Left kidney (tissue), 2 donors: ENCODE results near the gene MYCBPAP. TPM values are rescaled to one million over a fixed set of nuclear protein-coding genes. Genes with fewer than 3 reads are reported as not detected.

ENCODE experiments used
- DNase-seq: peaks from one replicate; pipeline ENCODE4 v3.0.0-alpha.2; 2013
- polyA plus RNA-seq: library from polyadenylated mRNA; unstranded; fragments of 120-200 nt; gene quantifications from one replicate; pipeline ENCODE4 v1.2.1, GENCODE V29; 2013; ENCODE audit not compliant: insufficient read length

MYCBPAP gene
- polyA plus RNA-seq, 1 donor: 3.0 TPM

DNA sequence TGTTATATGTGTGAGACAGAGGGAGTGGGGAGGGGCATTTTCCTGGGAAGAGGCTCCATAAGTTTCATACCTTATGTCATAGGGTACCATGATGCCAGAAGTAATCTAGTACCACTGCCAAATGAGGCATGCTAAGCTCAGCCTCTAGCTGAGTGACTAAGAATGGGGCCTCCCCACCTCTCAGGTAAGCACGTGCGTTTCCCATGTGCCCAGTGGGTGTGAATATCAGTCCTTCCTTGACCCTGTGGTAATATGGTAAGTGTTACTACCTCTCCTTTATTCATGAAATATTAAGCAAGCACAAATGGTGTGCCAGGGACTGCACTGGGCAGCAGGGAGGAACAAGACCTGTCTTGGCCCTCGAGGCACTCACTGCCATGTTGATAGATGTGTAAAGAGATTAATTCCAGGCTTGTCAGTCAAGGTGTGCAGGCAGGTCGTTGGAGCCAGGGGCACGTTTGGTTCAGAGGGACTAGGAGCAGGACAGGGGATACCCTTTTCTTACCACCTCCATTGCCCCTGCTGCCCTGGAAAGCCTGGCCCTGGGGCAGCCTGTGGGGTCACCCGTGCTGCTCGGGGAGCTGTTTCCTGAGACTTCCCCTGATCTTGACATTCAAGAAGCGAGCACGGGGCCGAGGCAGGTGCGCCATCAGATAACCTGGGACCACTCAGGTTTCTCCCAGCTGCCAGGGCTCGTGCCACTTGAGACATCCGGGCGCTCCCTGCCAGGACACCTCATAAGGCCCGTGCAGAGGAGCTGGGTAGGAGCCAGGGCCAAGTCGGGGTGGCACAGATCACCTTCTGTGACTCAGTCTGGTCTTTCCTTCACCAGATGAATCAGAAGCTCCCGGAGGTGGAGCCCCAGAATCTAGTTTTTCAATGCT lies 20.8 kb upstream of the MYCBPAP start:
- no peak for DNase-seq

DNA sequence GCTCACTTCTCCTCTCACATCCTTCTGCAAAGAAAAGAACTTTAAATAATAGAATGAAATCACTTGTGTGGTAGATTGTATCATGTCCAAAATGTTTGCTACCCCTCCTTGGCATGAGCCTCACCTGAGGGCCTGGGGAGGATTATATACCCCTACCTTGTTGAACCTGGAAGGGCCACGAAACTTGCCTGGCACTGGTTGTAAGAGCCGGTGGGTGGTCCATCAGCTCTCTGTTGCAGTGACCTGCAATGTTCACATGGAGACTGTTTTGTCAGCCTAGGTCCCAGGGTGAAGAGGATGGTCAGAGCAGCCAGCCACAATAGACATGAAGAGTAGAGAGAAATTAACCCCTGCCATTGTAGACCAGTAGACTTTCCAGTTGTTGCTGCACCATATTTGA lies 19.4 kb upstream of the MYCBPAP start:
- no peak for DNase-seq

DNA sequence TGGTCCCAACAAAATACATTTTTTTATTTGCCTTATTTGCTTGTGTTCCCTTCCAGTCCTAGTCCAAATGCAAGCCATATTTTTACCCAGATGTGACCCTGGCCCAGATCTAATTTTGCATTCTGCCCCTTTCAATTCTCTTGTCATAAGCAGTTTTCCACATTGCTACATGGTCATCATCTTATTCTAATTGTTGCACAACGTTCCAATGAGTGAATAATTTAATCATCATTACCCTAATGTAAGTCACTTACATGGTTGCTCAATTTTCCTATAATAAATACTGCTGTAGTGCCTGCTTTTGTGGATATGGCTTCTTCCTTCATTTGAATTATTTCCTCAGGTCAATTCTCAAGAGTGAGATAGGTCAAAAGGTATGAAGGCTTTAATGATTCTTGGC lies 16.7 kb upstream of the MYCBPAP start:
- DNase-seq: no peak

DNA sequence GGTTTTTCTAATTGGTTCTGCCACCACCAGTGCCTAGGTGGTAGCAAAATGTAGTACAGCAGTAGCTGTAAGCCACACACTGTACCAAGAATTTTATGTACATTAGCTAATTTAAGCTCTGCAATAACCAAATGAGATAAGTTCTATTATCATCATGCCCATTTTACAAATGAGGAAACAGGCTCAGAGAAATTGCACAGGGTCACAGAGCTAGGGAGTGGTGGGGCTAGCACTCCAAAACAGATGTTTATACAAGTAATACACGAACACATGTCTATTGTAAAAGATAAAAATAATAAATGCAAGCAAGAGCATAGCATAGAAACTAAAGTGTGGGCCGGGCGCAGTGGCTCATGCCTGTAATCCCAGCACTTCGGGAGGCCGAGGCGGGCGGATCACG lies 16.0 kb upstream of the MYCBPAP start:
- no peak for DNase-seq

DNA sequence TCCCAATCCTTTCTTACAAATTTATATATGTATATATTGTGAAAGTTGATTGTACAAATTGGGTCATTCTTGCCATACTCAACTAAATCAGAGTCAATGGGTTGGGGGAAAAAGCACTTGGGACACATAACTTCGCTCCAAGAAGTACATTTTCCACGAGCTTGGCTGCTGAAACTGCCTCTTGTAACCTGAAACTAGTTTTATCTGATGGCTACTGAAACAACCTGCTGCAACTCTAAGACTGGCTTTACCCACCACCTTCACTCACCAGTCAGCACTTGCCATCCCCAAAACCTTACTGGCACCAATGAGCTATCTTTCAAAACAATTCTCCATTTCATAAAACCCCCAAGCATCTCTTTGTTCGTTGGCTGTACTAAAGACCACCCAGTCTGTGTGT lies 14.5 kb upstream of the MYCBPAP start:
- no peak for DNase-seq

DNA sequence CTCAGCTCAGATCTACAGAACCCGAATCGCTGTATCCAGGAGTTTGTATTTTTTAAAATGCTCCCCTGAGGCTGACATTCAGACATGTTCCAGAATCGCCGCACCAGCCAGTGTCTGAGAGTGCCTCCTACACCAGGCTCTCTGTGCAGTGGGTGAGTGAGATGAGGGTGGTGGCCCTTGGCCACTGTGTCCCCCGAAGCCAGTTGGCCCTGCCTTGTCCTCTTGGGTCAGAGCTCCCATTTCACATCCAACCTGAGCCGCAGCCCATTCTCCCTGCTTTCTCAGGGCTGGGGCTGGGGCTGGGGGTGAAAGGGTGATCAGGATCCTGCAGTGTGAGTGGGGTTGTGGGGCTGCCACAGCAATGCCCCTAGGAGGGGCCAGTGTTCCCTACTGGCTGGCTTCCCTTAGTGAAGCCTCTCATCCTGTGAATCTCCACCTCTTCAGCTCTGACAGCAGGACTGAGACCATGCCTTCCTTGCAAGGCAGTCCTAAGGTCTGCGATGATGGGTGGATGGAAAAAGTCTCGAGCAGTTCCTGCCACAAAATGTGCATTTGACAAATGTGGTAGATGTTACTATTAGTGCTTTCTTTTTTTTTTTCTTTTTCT lies 12.9 kb upstream of the MYCBPAP start:
- no peak for DNase-seq

DNA sequence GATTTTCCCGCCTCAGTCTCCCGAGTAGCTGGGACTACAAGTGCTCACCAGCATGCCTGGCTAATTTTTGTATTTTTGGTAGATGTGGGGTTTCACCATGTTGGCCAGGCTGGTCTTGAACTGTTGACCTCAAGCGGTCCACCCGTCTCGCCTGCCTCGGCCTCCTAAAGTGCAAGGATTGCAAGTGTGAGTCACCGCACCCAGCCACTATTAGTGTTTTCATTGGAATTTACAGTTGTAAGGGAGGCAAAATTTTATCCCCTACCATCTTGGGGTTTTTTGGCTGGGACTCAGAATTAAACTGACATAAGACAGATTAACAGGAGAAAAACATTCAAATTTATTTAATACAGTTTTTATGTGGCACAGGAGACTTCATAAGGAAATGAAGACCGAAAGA lies 12.3 kb upstream of the MYCBPAP start:
- DNase-seq: no peak

DNA sequence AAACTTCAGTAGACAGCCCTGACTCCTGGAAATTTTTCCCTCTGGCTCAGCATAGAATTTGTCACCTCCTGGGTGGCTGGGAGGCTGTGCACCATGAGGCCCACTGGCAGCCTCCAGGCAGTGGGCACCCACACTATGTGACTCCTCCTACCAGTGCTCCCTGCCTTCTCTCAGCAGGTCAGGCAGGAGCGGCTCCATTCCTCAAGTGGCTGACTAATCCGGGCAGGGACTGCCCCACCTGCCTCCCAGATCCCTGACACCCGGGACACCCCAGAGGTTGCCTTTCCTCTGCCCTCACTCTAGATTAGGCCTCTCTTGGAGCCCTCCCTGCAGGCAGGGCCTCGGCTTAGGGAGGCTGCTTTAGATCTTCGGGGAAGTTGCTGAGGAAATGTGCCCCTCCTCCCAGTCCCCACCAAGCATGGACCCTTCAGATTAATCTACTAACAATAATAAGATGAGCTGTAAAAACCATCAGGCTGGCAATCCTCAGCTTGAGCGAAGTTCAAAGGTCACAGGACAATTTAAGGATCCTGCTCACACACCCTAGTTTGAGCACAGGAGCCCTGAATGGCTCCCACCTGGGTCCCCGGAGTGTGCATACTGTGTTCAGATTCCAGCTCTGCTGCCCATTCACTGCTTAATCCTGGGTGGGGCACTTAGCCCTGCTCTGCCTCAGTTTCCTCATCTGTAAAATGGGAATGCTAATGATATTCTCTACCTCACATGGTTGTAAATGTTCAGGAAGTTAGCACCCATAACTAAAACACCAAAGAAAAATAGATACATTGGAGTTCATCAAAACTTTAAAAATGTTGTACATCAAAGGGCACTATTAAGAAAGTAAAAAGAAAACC lies 10.0 kb upstream of the MYCBPAP start:
- DNase-seq: no peak

DNA sequence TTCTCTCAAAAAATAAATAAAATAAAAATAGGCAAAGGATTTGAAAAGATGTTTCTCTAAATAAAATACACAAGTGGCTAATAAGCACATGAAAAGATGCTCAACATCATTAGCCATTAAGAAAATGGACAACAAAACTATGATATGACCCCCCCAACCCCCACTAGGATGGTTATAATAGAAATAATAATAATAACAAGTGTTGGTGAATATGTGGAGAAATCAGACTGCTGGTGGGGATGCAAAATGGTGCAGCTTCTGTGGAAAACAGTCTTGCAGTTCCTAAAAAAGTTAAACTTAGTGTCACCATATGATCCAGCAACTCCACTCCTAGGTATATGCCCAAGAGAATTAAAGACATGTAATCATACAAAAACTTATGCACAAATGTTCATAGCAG lies 9.0 kb upstream of the MYCBPAP start:
- no peak for DNase-seq

DNA sequence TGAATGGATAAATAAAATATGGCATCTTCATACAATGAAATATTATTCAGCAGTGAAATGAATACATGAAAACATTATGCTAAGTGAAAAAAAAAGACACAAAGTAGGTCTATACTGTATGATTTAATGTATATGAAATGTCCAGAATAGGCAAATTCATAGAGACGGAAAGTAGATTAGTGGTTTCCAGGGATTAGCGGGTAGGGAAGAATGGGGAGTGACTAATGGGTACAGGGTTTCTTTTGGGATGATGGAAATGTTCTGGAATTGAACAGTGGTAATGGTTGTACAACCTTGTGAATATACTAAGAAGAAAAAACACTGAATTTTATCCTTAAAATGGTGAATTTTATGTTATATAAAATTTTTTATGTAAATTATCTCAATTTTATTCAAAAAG lies 8.5 kb upstream of the MYCBPAP start:
- no peak for DNase-seq

DNA sequence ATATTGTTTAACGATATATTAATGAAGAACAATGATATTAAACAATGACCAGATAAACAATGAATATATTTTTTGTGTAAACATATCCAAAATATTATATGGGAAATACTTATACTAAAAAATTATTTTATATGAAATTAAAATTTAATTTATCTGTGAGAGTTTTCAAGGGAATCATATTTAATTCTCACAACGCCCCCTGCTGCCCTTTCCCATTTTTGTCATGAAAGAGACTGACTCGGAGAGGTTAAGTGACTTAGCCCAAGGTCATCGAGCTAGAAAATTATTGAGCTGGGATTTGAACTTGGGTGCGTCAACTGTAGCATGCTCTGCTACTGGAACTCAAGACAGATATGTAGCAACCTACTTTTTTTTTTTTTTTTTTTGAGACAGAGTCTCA lies 7.2 kb upstream of the MYCBPAP start:
- no peak for DNase-seq

DNA sequence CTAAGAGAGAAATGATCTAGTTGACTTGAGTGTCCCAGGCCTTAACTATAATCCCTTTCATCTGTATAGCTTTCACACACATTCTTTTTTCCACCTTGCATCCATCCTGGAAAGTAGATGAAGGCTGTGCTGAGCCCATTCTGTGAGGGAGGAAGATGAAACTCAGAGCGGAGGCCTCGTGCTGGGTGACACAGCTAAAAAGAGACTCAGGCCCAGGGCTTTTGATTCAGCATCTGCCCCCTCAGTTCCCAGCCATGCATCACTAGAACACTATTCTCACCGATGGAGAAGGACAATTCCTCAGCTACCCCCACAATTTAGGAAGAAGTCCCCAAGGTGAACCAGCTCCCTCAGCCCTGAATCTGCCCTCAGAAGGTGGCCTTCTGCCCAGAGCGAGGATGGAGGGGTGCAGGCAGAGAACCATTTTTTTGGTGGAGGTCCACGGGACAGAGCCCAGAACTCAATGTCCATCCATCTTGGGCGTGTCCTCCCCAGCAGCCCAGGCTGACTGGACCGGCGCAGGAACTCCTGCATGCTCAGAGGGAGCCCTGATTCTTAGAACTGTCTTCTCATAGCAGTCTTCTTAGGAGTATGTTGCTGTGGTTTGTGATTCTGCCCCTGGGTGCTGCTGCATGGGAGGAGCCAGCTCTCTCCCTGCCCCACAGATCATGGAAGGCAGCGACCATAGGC lies 5.8 kb upstream of the MYCBPAP start:
- DNase-seq: no peak

DNA sequence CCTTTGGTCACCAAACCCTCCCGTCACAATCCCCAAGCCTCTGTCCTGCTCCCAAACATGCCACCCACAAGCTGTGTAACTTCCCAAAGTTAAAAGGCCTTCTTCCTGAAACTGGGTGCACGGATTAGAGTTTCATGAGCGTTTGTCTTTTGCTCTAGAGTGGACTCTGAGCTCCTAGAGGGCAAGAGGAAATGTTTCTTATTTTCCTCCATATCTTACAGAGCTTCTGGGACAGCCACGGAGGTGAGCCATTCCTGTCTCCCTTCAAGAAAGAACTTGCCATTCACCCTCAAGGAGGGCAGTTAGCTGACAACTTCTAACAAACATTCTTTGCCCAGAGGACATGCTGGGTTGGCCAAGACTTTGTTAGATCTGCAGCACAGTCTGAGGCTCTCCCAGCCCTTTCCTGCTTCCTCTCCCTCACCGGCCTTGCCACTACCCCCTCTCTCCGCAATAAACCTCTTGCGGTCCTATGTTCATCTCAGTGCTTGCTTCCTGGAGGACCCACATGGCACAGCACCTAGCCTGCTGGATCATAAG lies 2.6 kb upstream of the MYCBPAP start:
- DNase-seq: no peak

DNA sequence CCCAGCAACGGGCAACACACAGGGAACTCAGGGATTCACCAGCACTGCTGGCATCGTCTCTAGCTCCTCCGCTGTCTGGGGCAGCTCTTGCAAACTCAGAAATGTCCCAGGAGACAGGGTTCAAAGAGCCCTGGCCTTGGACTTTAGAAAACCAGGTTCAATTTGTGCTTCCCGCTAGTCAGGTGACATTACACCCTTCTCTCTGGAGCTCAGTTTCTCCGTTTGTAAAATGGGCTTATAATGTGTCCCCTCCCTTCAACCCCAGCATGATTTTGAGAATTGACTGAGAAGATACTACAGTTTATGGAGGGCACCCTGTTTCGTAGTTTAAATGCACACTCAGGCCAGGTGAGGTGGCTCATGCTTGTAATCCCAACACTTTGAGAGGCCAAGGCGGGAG lies 1.9 kb upstream of the MYCBPAP start:
- DNase-seq: no peak

DNA sequence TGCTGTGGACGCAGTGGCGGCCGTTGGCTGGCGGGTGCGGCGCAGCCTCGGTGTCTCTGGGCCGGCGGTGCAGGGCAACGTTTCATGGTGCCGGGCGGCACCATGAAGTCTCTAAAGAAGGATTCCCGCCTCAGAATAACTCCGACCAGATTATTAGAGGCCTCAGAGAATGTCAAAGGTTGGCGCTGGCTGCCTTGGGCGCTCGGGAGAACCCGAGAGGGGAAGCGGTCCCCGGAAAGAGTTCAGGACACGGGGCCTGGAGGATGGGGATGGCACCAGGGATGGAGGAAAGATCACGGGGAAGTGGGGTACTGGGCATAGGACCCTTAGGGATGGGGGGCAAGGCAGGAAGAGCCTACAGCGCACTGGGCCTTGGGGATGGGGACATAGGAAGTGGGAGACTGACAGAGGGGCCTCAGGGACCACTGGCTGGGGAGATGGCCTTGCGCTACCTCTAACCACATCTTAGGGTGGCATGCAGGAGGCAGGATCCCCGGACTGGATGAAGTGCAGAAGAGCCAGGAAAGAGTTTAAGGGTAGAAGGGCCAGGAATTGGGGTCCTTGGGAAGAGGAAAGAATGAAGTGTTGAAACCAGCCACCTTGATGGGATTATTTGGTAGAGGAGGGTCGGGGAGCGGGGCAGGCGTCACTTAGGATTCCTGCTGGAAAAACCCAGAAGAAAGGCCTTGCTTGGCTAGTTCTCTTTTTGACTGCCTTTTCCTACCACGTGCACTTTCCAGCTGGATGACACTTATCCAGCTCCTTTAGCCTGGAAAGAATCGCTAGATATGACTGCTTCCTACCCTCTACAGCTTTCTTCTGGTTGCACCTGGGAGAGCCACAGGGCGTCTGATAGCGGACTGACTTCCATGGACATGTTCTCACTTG lies 578 bp downstream of the MYCBPAP start:
- DNase-seq: no peak

DNA sequence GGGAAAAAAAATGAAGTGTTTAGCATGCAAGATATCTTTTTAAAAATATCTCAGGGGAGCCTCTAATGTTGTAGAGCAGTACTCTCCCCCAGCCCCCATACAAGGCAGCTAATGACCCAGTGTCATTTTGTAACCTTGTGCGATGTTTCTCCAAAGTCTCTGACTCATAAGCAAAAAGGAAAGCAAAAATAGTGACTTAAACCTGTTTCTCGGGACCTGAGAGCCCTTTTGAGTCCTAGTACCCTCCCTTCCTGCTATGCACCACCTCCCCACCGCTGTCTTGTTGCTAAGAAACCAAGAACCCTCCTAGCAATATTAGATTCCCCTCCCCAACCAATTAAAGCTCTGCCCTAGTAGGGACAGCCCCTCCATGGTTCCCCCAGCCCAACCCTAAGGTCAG lies 2.8 kb downstream of the MYCBPAP start:
- no peak for DNase-seq

DNA sequence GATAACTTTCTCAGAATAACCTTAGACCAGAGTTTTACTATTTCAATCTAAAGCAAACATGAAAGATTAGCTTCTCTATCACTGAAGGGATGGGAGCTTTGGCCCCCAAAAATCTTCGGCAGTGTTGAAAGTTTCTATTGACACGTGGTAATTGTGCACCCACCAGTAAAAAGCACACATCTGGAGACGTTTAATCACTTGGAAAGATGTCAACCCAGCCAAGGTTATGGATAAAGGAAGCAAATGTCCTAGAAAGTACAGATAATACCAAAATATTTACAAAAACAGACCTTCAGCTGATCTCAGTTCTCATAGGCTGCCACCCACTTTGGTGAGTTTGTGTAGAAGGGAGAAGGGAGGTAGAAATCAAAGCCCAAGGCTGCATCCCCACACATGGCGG lies 5.3 kb downstream of the MYCBPAP start:
- no peak for DNase-seq

DNA sequence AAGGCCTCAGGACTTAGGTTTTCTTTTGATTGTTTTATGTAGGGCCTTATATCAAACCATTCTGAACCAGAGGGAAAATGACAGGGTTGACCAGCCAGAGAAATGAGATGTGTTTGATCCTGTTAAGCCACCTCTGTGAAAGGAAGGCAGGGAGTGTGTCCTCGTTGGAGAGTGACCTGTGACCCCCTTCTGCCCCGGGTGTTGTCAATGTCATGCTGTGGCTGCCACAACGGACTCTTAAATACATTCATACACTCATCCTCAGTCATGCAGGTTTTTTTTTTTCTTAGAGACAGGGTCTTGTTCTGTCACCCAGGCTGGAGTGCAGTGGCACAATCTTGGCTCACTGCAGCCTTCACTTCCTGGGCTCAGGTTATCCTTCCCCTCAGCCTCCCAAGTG lies 6.1 kb downstream of the MYCBPAP start:
- no peak for DNase-seq

DNA sequence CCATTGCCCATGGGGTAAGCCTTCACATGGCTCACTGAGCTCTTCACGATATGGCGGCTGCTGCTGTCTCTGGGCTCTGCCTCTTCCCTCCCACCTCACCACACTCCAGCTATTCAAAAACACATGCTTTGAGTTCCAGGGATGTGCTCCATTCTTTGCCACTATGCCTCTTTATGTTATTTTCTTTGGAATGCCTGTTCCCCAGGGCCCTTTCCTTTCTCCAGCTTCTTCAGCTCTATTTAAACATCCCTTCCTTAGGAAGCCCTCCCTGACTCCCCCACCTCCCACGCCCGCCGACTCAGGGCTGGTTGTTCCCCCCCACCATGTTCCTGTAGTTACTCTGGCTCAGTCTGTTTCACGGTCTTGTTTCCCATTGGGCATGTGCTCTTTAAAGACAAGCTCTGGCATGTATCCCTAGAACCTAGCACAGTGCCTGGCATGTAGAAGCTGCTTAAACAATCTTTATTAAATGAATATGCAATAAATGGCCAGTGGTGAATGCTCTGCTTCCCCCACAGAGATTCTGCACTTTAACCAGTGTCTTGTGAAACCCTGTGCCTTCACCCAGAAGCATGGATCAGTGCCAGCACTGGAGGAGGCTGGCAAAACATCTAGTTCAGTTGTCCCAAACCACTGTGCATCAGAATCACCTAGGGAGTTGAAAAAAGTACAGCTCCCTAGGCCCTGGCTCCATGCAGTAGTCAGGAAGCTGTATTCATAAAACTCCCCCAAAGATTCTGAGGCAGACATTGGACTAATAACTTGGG lies 6.9 kb downstream of the MYCBPAP start:
- no peak for DNase-seq

DNA sequence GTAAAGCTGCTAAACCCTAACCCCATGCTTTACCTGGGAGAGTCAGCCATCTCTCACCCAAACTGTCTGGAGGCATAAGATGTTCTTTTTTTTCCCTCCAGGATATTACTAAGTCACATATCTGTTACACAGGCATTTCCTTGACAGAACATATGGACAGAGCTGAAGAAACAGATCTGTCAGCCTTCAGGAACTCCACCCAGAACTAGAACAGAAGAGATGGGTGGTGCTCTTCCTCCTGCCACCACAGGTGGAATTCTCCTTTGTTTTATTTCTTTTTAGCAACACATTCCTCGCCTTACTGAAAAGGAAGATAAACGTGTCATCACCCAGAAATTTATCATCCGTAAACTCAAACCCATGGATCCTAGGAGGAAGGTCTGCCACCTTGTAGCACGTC lies 8.8 kb downstream of the MYCBPAP start:
- no peak for DNase-seq
